WTC11 (cell line): ENCODE measurements around the gene CFAP91. TPM values are rescaled to one million over a fixed set of nuclear protein-coding genes. Genes with fewer than 3 reads are reported as not detected.

ENCODE experiments used
- ATAC-seq: fragments of 200-7000 bp; cut with Tn5 transposase; 2 replicates; pipeline ENCODE4 v1.10.0; 2021; ENCODE audit warnings: mild to moderate bottlenecking, moderate library complexity
- CTCF ChIA-PET: fragments of 300-600 bp; sonication (Branson Sonifier 250); formaldehyde crosslinking; loops from one replicate; lab custom pipeline; 2021; ENCODE audit warnings: antibody characterized with exemption; lab: Charles Lee
- POLR2A ChIA-PET: fragments of 350-600 bp; sonication (Branson Sonifier 250); formaldehyde crosslinking; loops from one replicate; lab custom pipeline; 2021; ENCODE audit warnings: antibody characterized with exemption; lab: Charles Lee
- DNase-seq: peaks from one replicate; pipeline ENCODE4 v3.0.0; 2021; ENCODE audit warnings: low spot score
- H3K27ac Mint-ChIP-seq: 2 replicates; pipeline ENCODE4 v1.8.0; 2021; ENCODE audit warnings: mixed read lengths
- H3K27me3 Mint-ChIP-seq: 2 replicates; pipeline ENCODE4 v1.8.0; 2021; ENCODE audit warnings: low read depth, mild to moderate bottlenecking, moderate library complexity, mixed read lengths
- H3K36me3 Mint-ChIP-seq: 2 replicates; pipeline ENCODE4 v1.8.0; 2021; ENCODE audit warnings: mixed read lengths
- H3K4me1 Mint-ChIP-seq: 2 replicates; pipeline ENCODE4 v1.8.0; 2022; ENCODE audit warnings: mixed read lengths
- H3K4me3 Mint-ChIP-seq: 2 replicates; pipeline ENCODE4 v1.8.0; 2021; ENCODE audit warnings: mild to moderate bottlenecking, moderate library complexity, mixed read lengths
- H3K9me3 Mint-ChIP-seq: 2 replicates; pipeline ENCODE4 v1.8.0; 2021; ENCODE audit warnings: mixed read lengths
- CREB1 ChIP-seq: sonication (generic); formaldehyde crosslinking; IDR thresholded peaks from 2 replicates; pipeline ENCODE4 v1.8.0; 2023; ENCODE audit warnings: mild to moderate bottlenecking, missing genetic modification reagents
- GABPB1 ChIP-seq: sonication (generic); formaldehyde crosslinking; IDR thresholded peaks from 2 replicates; pipeline ENCODE4 v1.8.1; 2023; ENCODE audit warnings: mild to moderate bottlenecking, missing genetic modification reagents
- GRHL2 ChIP-seq: fragments of 250-450 bp; sonication (Bioruptor Pico); IDR thresholded peaks from 2 replicates; pipeline ENCODE4 v1.8.0; 2022; ENCODE audit warnings: mild to moderate bottlenecking, moderate library complexity; ENCODE audit not compliant: insufficient replicate concordance, severe bottlenecking
- JAZF1 ChIP-seq: fragments of 250-450 bp; sonication (Bioruptor Pico); IDR thresholded peaks from 2 replicates; pipeline ENCODE4 v1.9.0; 2021; ENCODE audit warnings: moderate library complexity, mild to moderate bottlenecking, inconsistent platforms
- MXD4 ChIP-seq: fragments of 250-450 bp; sonication (Bioruptor Pico); IDR thresholded peaks from 2 replicates; pipeline ENCODE4 v1.8.0; 2021; ENCODE audit warnings: mild to moderate bottlenecking, moderate library complexity, borderline replicate concordance
- SOX15 ChIP-seq: fragments of 250-450 bp; sonication (Bioruptor Pico); IDR thresholded peaks from 2 replicates; pipeline ENCODE4 v1.9.0; 2021; ENCODE audit warnings: mild to moderate bottlenecking
- ZBTB21 ChIP-seq: sonication (generic); formaldehyde crosslinking; IDR thresholded peaks from 2 replicates; pipeline ENCODE4 v1.8.1; 2023; ENCODE audit warnings: mild to moderate bottlenecking, missing genetic modification reagents, borderline replicate concordance
- ZNF219 ChIP-seq: sonication (generic); formaldehyde crosslinking; IDR thresholded peaks from 2 replicates; pipeline ENCODE4 v1.8.0; 2023; ENCODE audit warnings: missing genetic modification reagents, mild to moderate bottlenecking, borderline replicate concordance
- ZNF416 ChIP-seq: fragments of 250-450 bp; sonication (Bioruptor Pico); IDR thresholded peaks from 2 replicates; pipeline ENCODE4 v1.9.0; 2021; ENCODE audit warnings: mild to moderate bottlenecking, inconsistent platforms
- total RNA-seq: library from RNA; stranded (reverse); gene quantifications from 3 replicates; pipeline ENCODE4 v1.2.3, GENCODE V29; 2021
- TF ChIP-seq, protein P1 (sequence below): sonication (generic); formaldehyde crosslinking; IDR thresholded peaks from 2 replicates; pipeline ENCODE4 v1.8.1; 2023; ENCODE audit warnings: mild to moderate bottlenecking, moderate library complexity, missing genetic modification reagents
- TF ChIP-seq, protein P2 (sequence below): sonication (generic); formaldehyde crosslinking; IDR thresholded peaks from 2 replicates; pipeline ENCODE4 v1.8.1; 2023; ENCODE audit warnings: mild to moderate bottlenecking, missing genetic modification reagents, borderline replicate concordance
- TF ChIP-seq, protein P3 (sequence below): sonication (generic); formaldehyde crosslinking; IDR thresholded peaks from 2 replicates; pipeline ENCODE4 v1.8.0; 2022; ENCODE audit warnings: mild to moderate bottlenecking, missing genetic modification reagents
- TF ChIP-seq, protein P4 (sequence below): sonication (generic); formaldehyde crosslinking; IDR thresholded peaks from 2 replicates; pipeline ENCODE4 v1.8.1; 2023; ENCODE audit warnings: mild to moderate bottlenecking, missing genetic modification reagents
- TF ChIP-seq, protein P5 (sequence below): sonication (generic); formaldehyde crosslinking; conservative IDR thresholded peaks from 2 replicates; pipeline ENCODE4 v1.8.1; 2022; ENCODE audit warnings: mild to moderate bottlenecking, missing genetic modification reagents

The CFAP91 gene
- total RNA-seq, 1 experiment from 2014 or later, result 3.5 TPM

- Mint-ChIP-seq H3K4me1 (no peaks in the 10 kb centered on the region), H3K36me3 (no peaks in the 10 kb centered on the region), H3K27me3 (no peaks in the 10 kb centered on the region), H3K9me3 (no peaks in the 10 kb centered on the region), H3K4me3 (no peak overlapping the region), H3K27ac (no peak overlapping the region)
- no peak for DNase-seq
- TF ChIP-seq GABPB1 (CRISPR knock-in tag) (no peak), GRHL2 (no peak), ZNF416 (CRISPR knock-in tag) (no peak), SOX15 (no peak), CREB1 (CRISPR knock-in tag) (no peak), ZNF219 (CRISPR knock-in tag) (no peak)
- TF ChIP-seq, protein P1, sequence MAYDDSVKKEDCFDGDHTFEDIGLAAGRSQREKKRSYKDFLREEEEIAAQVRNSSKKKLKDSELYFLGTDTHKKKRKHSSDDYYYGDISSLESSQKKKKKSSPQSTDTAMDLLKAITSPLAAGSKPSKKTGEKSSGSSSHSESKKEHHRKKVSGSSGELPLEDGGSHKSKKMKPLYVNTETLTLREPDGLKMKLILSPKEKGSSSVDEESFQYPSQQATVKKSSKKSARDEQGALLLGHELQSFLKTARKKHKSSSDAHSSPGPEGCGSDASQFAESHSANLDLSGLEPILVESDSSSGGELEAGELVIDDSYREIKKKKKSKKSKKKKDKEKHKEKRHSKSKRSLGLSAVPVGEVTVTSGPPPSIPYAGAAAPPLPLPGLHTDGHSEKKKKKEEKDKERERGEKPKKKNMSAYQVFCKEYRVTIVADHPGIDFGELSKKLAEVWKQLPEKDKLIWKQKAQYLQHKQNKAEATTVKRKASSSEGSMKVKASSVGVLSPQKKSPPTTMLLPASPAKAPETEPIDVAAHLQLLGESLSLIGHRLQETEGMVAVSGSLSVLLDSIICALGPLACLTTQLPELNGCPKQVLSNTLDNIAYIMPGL (CRISPR knock-in tag), result no peak
- TF ChIP-seq, protein P2, sequence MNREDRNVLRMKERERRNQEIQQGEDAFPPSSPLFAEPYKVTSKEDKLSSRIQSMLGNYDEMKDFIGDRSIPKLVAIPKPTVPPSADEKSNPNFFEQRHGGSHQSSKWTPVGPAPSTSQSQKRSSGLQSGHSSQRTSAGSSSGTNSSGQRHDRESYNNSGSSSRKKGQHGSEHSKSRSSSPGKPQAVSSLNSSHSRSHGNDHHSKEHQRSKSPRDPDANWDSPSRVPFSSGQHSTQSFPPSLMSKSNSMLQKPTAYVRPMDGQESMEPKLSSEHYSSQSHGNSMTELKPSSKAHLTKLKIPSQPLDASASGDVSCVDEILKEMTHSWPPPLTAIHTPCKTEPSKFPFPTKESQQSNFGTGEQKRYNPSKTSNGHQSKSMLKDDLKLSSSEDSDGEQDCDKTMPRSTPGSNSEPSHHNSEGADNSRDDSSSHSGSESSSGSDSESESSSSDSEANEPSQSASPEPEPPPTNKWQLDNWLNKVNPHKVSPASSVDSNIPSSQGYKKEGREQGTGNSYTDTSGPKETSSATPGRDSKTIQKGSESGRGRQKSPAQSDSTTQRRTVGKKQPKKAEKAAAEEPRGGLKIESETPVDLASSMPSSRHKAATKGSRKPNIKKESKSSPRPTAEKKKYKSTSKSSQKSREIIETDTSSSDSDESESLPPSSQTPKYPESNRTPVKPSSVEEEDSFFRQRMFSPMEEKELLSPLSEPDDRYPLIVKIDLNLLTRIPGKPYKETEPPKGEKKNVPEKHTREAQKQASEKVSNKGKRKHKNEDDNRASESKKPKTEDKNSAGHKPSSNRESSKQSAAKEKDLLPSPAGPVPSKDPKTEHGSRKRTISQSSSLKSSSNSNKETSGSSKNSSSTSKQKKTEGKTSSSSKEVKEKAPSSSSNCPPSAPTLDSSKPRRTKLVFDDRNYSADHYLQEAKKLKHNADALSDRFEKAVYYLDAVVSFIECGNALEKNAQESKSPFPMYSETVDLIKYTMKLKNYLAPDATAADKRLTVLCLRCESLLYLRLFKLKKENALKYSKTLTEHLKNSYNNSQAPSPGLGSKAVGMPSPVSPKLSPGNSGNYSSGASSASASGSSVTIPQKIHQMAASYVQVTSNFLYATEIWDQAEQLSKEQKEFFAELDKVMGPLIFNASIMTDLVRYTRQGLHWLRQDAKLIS, result no peak
- TF ChIP-seq, protein P3, sequence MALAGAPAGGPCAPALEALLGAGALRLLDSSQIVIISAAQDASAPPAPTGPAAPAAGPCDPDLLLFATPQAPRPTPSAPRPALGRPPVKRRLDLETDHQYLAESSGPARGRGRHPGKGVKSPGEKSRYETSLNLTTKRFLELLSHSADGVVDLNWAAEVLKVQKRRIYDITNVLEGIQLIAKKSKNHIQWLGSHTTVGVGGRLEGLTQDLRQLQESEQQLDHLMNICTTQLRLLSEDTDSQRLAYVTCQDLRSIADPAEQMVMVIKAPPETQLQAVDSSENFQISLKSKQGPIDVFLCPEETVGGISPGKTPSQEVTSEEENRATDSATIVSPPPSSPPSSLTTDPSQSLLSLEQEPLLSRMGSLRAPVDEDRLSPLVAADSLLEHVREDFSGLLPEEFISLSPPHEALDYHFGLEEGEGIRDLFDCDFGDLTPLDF (CRISPR knock-in tag), result no peak
- TF ChIP-seq, protein P4, sequence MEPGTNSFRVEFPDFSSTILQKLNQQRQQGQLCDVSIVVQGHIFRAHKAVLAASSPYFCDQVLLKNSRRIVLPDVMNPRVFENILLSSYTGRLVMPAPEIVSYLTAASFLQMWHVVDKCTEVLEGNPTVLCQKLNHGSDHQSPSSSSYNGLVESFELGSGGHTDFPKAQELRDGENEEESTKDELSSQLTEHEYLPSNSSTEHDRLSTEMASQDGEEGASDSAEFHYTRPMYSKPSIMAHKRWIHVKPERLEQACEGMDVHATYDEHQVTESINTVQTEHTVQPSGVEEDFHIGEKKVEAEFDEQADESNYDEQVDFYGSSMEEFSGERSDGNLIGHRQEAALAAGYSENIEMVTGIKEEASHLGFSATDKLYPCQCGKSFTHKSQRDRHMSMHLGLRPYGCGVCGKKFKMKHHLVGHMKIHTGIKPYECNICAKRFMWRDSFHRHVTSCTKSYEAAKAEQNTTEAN (CRISPR knock-in tag), result no peak
- ChIA-PET CTCF (interaction anchor here (1.3 kb wide), 1 partner anchor 143 kb away, joined by 5 read pairs; no protein-coding TSS in a partner anchor), POLR2A (no interaction called here)
- no peak for ATAC-seq
These were observed 41.1 kb downstream of the CFAP91 start for GRCh38 chr3:119743921-119744320.

DNA sequence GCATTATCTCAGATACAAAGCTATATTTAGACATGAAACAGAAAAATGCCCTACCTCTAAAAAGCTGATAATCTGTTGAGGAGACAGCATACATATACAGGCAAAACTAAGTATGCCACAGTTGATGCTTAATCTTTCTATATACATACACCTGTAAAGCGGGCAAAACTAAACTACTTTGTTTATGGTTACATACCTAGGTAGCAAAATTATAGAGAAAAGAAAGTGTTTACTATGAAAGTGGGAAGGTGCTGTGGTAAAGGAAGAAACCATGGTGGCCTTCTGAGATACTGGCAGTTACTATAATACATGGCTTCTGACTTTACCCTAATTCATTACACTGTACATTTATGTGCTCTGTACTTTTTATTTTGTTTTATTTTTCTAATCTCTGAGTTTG, 43.1 kb downstream of the CFAP91 start:
- TF ChIP-seq MXD4 (CRISPR knock-in tag) (no peak), ZBTB21 (CRISPR knock-in tag) (no peak), JAZF1 (CRISPR knock-in tag) (no peak)
- TF ChIP-seq, protein P5, sequence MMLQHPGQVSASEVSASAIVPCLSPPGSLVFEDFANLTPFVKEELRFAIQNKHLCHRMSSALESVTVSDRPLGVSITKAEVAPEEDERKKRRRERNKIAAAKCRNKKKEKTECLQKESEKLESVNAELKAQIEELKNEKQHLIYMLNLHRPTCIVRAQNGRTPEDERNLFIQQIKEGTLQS (CRISPR knock-in tag), result no peak
- TF ChIP-seq, protein P3 (CRISPR knock-in tag), result no peak
- Mint-ChIP-seq H3K27me3 (no peaks in the 10 kb centered on the region; the same call in 1 of the 2 replicates), H3K27ac (no peak overlapping the region), H3K9me3 (no peaks in the 10 kb centered on the region), H3K4me1 (no peaks in the 10 kb centered on the region), H3K36me3 (no peaks in the 10 kb centered on the region), H3K4me3 (no peak overlapping the region)
- ChIA-PET POLR2A (no interaction called here), CTCF (no interaction called here)
- no peak for ATAC-seq
- DNase-seq, result no peak
